ENCODE data around the gene WDR11.
A peak's percentile ranks its signal among the peaks of the same experiment; 100 is the strongest.

Gene WDR11

DNA sequence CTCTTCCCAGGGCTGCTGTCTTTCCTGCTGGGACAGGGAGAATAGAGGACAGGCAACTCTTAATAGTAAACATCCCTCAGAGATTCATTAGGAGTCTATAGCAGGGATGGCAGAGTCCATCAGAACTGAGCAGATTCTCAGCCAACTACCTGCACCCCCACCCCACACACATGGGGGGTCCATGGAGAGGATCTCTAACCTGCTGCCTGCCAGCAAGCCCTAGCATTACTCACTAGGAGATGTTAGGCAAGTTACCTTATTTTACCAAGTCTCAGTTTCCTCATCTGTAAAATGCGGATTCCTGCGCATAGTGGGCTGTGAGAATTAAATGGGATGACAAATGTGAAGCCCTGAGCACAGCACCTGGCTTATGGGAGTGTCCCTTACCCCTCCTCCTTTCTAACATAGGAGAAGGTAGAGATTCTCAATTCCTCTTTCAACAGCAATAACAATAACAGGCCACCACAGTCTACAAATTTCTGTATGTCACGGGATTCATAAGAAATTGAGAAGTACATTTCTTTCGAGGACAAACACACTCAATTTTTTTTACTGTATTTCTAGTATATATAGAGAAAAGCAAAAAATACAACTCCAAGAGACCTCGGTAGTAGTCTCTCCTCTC lies 23.8 kb upstream of the WDR11 start:
- TF ChIP-seq, protein P1, sequence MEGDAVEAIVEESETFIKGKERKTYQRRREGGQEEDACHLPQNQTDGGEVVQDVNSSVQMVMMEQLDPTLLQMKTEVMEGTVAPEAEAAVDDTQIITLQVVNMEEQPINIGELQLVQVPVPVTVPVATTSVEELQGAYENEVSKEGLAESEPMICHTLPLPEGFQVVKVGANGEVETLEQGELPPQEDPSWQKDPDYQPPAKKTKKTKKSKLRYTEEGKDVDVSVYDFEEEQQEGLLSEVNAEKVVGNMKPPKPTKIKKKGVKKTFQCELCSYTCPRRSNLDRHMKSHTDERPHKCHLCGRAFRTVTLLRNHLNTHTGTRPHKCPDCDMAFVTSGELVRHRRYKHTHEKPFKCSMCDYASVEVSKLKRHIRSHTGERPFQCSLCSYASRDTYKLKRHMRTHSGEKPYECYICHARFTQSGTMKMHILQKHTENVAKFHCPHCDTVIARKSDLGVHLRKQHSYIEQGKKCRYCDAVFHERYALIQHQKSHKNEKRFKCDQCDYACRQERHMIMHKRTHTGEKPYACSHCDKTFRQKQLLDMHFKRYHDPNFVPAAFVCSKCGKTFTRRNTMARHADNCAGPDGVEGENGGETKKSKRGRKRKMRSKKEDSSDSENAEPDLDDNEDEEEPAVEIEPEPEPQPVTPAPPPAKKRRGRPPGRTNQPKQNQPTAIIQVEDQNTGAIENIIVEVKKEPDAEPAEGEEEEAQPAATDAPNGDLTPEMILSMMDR (conservative IDR thresholded peaks at IDR 0.05; ENCODE audit: low read depth, low read length): no peak
- H3K4me3 ChIP-seq (ENCODE audit: low read depth, low read length): no peak overlapping the region
- DNase-seq (ENCODE audit: low read depth): no peak

DNA sequence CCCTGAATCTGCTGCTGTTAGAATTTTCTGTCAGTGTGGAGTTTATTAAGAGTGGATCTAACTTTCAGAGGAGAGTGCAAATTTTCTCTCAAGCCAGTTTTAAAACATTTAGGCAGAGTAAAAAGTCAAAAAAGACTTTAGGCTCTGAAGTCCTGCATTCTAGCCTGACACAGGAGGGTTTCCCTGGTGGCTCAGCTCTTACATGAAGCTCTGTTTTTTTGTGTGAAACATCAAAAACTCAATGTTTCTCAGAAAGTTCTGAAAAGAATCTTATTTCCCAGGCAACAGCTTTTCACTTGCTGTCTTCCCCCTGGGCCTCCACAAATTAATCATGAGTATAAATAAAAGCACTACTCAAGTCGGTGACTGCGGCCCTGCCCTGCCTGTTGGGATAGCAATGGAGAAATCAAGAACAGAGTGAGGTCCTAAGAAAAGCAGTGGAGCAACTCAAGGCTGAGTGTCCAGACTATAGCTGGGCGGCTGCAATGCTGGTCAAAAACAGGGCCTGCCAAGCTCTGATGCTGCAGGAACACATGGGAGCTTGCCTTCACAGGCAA lies 22.3 kb upstream of the WDR11 start:
- TF ChIP-seq, protein P1 (conservative IDR thresholded peaks at IDR 0.05; ENCODE audit: low read depth, low read length): no peak
- no peak for DNase-seq (ENCODE audit: low read depth)
- no peak overlapping the region for H3K4me3 ChIP-seq (ENCODE audit: low read depth, low read length)

DNA sequence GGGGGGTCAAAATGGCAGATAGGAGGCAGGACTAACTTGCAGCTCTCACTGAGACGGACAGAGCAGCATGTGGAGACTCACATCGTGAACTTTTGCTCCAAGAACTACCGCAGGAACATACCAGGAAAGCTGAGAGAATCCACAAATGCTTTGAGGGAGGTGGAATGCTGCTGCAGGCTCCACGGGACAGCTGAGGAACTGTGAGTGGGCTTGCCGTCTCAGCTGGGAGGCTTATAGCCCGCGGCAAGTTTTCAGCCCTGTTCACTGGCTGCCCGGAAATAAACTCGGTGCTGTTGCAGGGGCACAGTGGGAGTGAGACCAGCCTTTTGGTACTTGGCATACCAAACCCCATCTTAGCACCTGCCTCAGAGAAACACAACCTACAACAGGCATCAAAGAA lies 19.1 kb upstream of the WDR11 start:
- H3K4me3 ChIP-seq (ENCODE audit: low read depth, low read length): no peak overlapping the region
- TF ChIP-seq, protein P1 (conservative IDR thresholded peaks at IDR 0.05; ENCODE audit: low read depth, low read length): no peak
- no peak for DNase-seq (ENCODE audit: low read depth)

DNA sequence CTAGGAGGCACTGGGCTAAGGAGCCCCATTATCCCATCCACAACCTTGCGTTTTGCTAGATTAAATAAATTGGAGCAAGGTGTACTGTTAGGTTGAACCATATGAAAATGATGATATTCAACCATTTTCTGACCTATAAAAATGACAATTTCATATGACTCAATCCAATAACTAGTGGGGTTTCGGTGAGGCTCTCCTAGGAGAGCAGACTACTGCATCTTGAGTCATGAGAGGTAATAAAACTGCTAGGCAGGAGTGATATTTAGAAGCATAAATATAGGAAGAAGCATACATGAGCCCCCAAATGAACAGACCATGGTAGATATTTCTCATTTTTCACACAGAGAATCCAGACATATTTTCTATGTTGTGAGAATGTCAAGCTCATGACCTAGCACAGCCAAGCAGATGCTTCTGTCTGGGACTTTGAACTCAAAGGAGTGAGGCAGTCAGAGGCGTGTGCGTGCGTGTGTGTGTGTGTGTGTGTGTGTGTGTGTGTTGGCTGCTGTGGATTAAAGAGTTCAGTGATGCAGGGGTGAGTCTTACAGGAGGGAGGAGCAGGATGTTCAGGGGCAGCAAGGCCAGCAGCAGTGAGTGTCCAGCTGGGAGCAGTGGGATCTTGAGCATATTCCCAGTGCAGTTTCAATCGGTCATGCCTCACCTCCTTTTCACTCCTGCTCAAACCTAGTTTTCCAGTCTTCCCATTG lies 17.8 kb upstream of the WDR11 start:
- no peak overlapping the region for H3K4me3 ChIP-seq (ENCODE audit: low read depth, low read length)
- TF ChIP-seq, protein P1 (conservative IDR thresholded peaks at IDR 0.05; ENCODE audit: low read depth, low read length): no peak
- DNase-seq (ENCODE audit: low read depth): peak; percentile 23

DNA sequence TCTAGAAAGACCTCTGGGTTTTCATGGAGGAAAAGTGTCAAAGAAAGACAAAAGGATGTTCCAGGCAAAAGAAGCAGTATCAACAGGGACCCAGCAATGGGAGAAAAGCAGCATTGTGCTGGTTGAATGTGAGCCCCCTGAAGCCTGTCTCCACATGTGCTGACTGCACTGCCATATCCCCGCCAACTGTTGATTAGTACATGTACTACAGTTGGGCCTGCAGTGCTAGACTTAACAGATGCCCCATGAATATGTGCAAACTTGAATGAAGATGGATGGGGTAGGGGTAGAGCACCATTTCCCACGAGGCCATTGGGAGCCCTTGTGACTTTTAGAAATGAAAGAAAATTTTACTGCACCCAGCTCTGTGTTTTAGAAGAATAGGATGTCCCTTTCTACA lies 15.6 kb upstream of the WDR11 start:
- no peak for DNase-seq (ENCODE audit: low read depth)
- TF ChIP-seq, protein P1 (conservative IDR thresholded peaks at IDR 0.05; ENCODE audit: low read depth, low read length): no peak
- H3K4me3 ChIP-seq (ENCODE audit: low read depth, low read length): no peak overlapping the region

DNA sequence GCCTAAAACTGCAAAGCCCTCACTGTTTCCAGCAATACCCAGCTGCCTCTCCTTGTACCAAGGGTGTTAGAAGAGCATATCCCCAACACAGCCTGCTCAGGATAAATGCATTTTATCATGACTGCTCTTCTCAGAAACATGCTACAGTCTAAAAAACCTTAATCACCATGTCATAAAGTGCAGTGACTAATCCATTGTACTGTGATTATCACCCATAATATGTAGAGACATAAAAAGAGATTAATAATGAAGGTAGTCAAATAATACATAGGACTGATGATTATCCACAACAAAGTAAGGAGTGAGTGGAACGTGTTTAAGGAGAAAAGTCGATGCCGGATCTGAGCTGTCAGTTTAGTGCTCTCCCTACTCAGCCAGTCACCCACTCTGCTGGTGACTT lies 12.2 kb upstream of the WDR11 start:
- DNase-seq (ENCODE audit: low read depth): no peak
- TF ChIP-seq, protein P1 (conservative IDR thresholded peaks at IDR 0.05; ENCODE audit: low read depth, low read length): no peak
- no peak overlapping the region for H3K4me3 ChIP-seq (ENCODE audit: low read depth, low read length)
